OCI-LY1 (cell line): ENCODE measurements around the gene PRKCE.
A peak's percentile ranks its signal among the peaks of the same experiment; 100 is the strongest.

Experiments
- H2AFZ ChIP-seq: fragments of 200-600 bp; sonication (generic), shearing (Covaris generic); 2 replicates; pipeline ENCODE4 v1.6.0; 2014; ENCODE audit warnings: antibody characterized with exemption, mild to moderate bottlenecking, low read length
- H3F3A ChIP-seq: fragments of 200-600 bp; sonication (generic), shearing (Covaris generic); 2 replicates; pipeline ENCODE4 v1.6.0; 2014; ENCODE audit warnings: mild to moderate bottlenecking, antibody characterized with exemption, low read length, moderate library complexity; ENCODE audit not compliant: insufficient read depth
- H3K27ac ChIP-seq: fragments of 200-600 bp; sonication (generic); 2 replicates; pipeline ENCODE4 v1.5.1; 2014; ENCODE audit warnings: low read length, mixed run types, mild to moderate bottlenecking, low read depth; ENCODE audit not compliant: poor library complexity, severe bottlenecking
- H3K27me3 ChIP-seq: fragments of 200-600 bp; sonication (generic); 2 replicates; pipeline ENCODE4 v1.6.0; 2014; ENCODE audit warnings: antibody characterized with exemption, mild to moderate bottlenecking, low read length, moderate library complexity; ENCODE audit not compliant: insufficient read depth
- H3K36me3 ChIP-seq: fragments of 200-600 bp; sonication (generic); 2 replicates; pipeline ENCODE4 v1.6.1; 2014; ENCODE audit warnings: mild to moderate bottlenecking, antibody characterized with exemption, low read length, moderate library complexity, mixed read lengths; ENCODE audit not compliant: insufficient read depth
- H3K4me1 ChIP-seq: fragments of 200-600 bp; sonication (generic); 2 replicates; pipeline ENCODE4 v1.5.1; 2014; ENCODE audit warnings: mild to moderate bottlenecking, low read length, moderate library complexity; ENCODE audit not compliant: insufficient read depth, severe bottlenecking
- H3K4me2 ChIP-seq: fragments of 200-600 bp; sonication (generic), shearing (Covaris generic); 2 replicates; pipeline ENCODE4 v1.6.1; 2014; ENCODE audit warnings: low read length
- H3K4me3 ChIP-seq: fragments of 200-600 bp; sonication (generic); 2 replicates; pipeline ENCODE4 v1.5.1; 2014; ENCODE audit warnings: low read length, low read depth, mild to moderate bottlenecking, mixed read lengths; ENCODE audit not compliant: poor library complexity, severe bottlenecking
- H3K79me2 ChIP-seq: fragments of 200-600 bp; shearing (Covaris generic); 2 replicates; pipeline ENCODE4 v1.6.1; 2016; ENCODE audit warnings: mixed run types, low read length, mixed read lengths; ENCODE audit not compliant: insufficient read depth
- H3K9ac ChIP-seq: fragments of 200-600 bp; sonication (generic), shearing (Covaris generic); 2 replicates; pipeline ENCODE4 v1.6.1; 2014; ENCODE audit warnings: mild to moderate bottlenecking, low read length, mixed read lengths
- H3K9me2 ChIP-seq: fragments of 200-600 bp; sonication (generic), shearing (Covaris generic); 2 replicates; pipeline ENCODE4 v1.6.1; 2014; ENCODE audit warnings: low read depth, mild to moderate bottlenecking, low read length, mixed read lengths
- H3K9me3 ChIP-seq: fragments of 200-600 bp; shearing (Covaris generic); 2 replicates; pipeline ENCODE4 v1.6.1; 2014; ENCODE audit warnings: low read length, mixed read lengths
- H4K20me1 ChIP-seq: fragments of 200-600 bp; sonication (generic), shearing (Covaris generic); 2 replicates; pipeline ENCODE4 v1.6.0; 2016; ENCODE audit warnings: mild to moderate bottlenecking, low read length; ENCODE audit not compliant: insufficient read depth
- EZH2 ChIP-seq: fragments of 200-600 bp; sonication (generic), shearing (Covaris generic); IDR thresholded peaks from 2 replicates; pipeline ENCODE4 v1.8.0; 2017; ENCODE audit warnings: borderline replicate concordance, mixed run types, mild to moderate bottlenecking, antibody characterized with exemption, low read length, moderate library complexity, mixed read lengths
- TF ChIP-seq, protein P1 (sequence below): fragments of 200-600 bp; sonication (generic), shearing (Covaris generic); IDR thresholded peaks from 2 replicates; pipeline ENCODE4 v1.5.1; 2017; ENCODE audit warnings: mild to moderate bottlenecking, antibody characterized with exemption, low read length, moderate library complexity, mixed read lengths

The PRKCE gene

DNA sequence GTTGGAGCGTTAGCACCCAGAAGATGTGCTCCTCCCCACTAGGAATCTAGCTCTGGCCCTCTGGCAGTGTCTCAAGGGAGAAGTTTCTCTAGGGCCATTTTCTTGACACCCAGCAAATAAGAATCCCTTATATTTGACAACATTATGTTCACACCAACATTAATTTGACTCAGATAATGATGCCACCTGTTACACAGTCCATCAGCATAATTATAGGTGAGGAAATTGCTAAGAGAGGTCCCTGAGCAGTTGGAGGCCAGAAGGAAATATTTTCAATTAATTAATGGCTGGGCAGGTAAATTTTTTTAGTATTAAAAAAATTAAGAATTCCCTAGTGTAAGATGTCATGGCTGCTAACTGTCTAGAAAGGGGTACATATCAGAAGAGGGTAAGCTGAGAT lies 36.5 kb downstream of the PRKCE start:
- no peaks in the 10 kb centered on the region for H3K9me2 ChIP-seq
- no peaks in the 10 kb centered on the region for H3K36me3 ChIP-seq
- H3K4me1 ChIP-seq, result peaks cover 52% of the 10 kb centered on the region
- no peaks in the 10 kb centered on the region for H4K20me1 ChIP-seq
- H3K4me2 ChIP-seq, result no peak overlapping the region
- H2AFZ ChIP-seq, result no peak overlapping the region
- H3K9me3 ChIP-seq, result no peaks in the 10 kb centered on the region
- H3K27me3 ChIP-seq, result no peaks in the 10 kb centered on the region
- no peaks in the 10 kb centered on the region for H3F3A ChIP-seq
- H3K9ac ChIP-seq, result no peak overlapping the region
- H3K4me3 ChIP-seq, result no peak overlapping the region
- TF ChIP-seq, protein P1, sequence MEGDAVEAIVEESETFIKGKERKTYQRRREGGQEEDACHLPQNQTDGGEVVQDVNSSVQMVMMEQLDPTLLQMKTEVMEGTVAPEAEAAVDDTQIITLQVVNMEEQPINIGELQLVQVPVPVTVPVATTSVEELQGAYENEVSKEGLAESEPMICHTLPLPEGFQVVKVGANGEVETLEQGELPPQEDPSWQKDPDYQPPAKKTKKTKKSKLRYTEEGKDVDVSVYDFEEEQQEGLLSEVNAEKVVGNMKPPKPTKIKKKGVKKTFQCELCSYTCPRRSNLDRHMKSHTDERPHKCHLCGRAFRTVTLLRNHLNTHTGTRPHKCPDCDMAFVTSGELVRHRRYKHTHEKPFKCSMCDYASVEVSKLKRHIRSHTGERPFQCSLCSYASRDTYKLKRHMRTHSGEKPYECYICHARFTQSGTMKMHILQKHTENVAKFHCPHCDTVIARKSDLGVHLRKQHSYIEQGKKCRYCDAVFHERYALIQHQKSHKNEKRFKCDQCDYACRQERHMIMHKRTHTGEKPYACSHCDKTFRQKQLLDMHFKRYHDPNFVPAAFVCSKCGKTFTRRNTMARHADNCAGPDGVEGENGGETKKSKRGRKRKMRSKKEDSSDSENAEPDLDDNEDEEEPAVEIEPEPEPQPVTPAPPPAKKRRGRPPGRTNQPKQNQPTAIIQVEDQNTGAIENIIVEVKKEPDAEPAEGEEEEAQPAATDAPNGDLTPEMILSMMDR, result no peak
- TF ChIP-seq EZH2, result no peak
- peak overlapping the region; percentile 17 for H3K27ac ChIP-seq
- peaks cover 68% of the 10 kb centered on the region for H3K79me2 ChIP-seq

DNA sequence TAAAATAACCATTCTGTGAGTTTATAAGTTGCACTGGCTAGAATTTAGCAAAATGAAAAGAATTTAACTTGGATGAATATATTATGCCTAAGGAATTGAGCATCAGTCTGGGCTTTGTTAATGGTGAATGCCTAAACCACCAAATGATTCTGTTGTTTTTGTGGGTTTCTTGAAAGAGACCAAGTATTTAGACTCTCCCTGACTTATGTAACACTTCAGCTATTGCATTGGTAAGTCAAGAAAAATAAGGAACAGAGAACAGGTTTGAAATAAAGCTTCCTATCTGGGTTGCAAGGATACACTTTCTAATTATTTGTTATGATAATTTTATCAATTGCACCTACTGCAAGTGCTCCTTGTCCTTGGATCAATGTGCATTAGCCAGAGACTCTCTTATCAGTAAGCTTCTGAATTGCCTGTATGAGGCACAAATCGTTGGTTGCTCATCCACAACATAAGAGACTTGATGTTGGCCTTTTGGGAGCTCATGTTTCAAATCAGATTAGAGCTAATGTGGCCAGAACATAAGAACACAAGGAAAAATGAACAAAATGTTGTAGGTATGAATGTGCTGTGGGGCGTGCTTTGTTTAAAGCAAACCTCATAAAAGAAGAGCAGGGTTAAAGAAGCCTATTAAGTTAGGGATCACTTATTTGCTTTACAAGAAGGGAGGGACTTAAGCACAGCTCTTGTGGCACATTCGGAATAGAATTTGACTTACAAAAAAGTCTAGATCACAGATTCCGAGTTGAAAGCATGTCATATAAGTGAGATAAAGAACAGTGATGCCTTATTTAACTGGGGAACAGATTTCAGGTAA lies 37.2 kb downstream of the PRKCE start:
- Histone ChIP-seq H3F3A (no peaks in the 10 kb centered on the region), H3K36me3 (no peaks in the 10 kb centered on the region), H3K27ac (peak overlapping the region; percentile 17), H2AFZ (no peak overlapping the region), H3K79me2 (peaks cover 68% of the 10 kb centered on the region), H3K9me3 (no peaks in the 10 kb centered on the region), H3K9me2 (no peaks in the 10 kb centered on the region), H3K4me1 (peaks cover 52% of the 10 kb centered on the region), H3K9ac (no peak overlapping the region), H3K4me2 (peak overlapping the region; percentile 30), H4K20me1 (no peaks in the 10 kb centered on the region), H3K4me3 (no peak overlapping the region), H3K27me3 (no peaks in the 10 kb centered on the region)
- TF ChIP-seq, protein P1, result no peak
- no peak for TF ChIP-seq EZH2

DNA sequence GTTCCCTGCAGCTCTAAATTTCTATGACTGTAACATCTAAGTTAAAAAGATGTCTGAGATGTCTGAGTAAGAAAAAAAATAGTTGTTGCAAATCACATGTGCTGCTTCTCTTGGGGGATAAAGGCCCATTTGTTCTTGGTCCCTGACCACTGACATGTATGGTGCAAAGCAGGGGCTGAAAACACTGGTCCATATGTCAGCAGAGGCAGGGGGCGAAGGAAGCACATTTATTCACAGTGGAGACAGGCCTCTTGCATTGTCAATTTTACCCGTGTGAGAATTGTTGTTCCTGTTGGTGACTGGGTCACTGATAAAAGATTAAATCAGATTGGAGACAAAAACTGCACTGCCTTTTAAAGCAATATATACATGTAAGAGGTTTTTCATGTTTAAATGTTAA lies 38.8 kb downstream of the PRKCE start:
- H2AFZ ChIP-seq, result no peak overlapping the region
- no peaks in the 10 kb centered on the region for H3K9me2 ChIP-seq
- TF ChIP-seq, protein P1, result no peak
- TF ChIP-seq EZH2, result no peak
- peak overlapping the region; percentile 36 for H3K9ac ChIP-seq
- H4K20me1 ChIP-seq, result no peaks in the 10 kb centered on the region
- peaks cover 63% of the 10 kb centered on the region for H3K79me2 ChIP-seq
- H3K27me3 ChIP-seq, result no peaks in the 10 kb centered on the region
- no peaks in the 10 kb centered on the region for H3K36me3 ChIP-seq
- H3K4me3 ChIP-seq, result no peak overlapping the region
- H3K9me3 ChIP-seq, result no peaks in the 10 kb centered on the region
- H3K4me2 ChIP-seq, result peak overlapping the region; percentile 60
- H3K27ac ChIP-seq, result peak overlapping the region; percentile 88
- H3K4me1 ChIP-seq, result peaks cover 66% of the 10 kb centered on the region
- no peaks in the 10 kb centered on the region for H3F3A ChIP-seq
